ENCODE results near the gene SLC2A2.

GRCh38 chr3:171065732-171066131 is 39.2 kb upstream of the SLC2A2 start:
- TF ChIP-seq EP300 (IDR thresholded peaks at IDR 0.05) (no peak), CTCF (IDR thresholded peaks at IDR 0.05) (no peak)

Measured in ovary (tissue), 3 donors.